Skin of body (tissue), 2 donors: ENCODE measurements around the gene ZNF784. TPM values are rescaled to one million over a fixed set of nuclear protein-coding genes. Genes with fewer than 3 reads are reported as not detected.
A peak's percentile ranks its signal among the peaks of the same experiment; 100 is the strongest.

Source experiments
- DNase-seq: peaks from one replicate; lab custom pipeline; 2025; lab: John Stamatoyannopoulos, UW
- total RNA-seq: library from RNA; depleted of rRNA; stranded (reverse); fragments of >200 nt; gene quantifications from one replicate; pipeline ENCODE4 v1.2.3, GENCODE V29; 2014

Gene ZNF784
- total RNA-seq, 1 donor from 2014 or later, result 3.2 TPM

DNA sequence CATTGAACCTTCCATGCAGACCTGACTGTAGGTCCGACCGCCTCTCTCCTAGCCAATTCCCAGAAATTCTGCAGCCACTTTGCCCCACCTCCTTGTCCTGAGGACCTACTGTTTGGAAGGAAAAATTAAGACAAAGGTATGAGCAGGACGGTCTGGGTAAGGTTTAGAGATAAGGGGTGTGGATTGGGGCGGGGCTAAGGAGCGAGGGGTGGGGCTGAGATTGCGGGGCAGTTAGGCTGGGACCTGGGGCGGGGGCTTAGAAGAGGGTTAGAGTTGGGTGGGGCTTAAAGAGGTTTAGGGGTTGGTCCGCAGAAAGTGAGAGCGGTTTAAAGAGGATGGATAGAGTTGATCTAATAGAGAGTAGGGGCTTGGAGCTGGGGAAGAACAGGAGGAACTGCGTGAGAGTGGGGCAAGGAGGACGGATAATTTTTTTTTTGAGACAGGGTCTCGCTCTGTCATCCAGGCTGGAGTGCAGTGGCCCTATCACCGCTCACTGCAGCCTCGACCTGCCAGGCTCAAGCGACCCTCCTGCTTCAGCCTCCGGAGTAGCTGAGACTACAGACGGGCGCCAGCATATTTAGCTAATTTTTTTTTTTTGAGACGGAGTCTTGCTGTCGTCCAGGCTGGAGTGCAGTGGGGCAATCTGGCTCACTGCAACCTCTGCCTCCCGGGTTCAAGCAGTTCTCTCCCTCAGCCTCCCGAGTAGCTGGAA, 20.6 kb downstream of the ZNF784 start:
- no peak for DNase-seq

DNA sequence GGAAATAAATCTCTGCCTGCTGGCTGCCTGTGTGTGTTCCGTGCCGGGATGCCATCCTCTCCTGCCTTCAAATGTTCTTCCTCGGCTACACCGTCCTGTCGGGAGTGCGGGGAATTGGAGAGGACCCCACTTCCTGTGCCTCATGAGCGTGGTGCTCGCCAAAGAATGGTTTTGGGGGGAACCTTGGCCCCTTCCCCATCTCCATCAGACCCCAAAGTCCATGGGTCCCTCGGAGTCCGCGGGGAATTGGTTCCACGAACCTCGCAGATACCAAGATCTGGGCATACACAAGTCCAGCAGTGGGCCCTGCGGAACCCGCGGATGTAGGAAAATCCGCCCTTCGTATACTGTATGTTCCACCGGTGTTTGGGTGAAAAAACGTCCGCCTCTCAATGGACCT, 21.3 kb downstream of the ZNF784 start:
- no peak for DNase-seq

DNA sequence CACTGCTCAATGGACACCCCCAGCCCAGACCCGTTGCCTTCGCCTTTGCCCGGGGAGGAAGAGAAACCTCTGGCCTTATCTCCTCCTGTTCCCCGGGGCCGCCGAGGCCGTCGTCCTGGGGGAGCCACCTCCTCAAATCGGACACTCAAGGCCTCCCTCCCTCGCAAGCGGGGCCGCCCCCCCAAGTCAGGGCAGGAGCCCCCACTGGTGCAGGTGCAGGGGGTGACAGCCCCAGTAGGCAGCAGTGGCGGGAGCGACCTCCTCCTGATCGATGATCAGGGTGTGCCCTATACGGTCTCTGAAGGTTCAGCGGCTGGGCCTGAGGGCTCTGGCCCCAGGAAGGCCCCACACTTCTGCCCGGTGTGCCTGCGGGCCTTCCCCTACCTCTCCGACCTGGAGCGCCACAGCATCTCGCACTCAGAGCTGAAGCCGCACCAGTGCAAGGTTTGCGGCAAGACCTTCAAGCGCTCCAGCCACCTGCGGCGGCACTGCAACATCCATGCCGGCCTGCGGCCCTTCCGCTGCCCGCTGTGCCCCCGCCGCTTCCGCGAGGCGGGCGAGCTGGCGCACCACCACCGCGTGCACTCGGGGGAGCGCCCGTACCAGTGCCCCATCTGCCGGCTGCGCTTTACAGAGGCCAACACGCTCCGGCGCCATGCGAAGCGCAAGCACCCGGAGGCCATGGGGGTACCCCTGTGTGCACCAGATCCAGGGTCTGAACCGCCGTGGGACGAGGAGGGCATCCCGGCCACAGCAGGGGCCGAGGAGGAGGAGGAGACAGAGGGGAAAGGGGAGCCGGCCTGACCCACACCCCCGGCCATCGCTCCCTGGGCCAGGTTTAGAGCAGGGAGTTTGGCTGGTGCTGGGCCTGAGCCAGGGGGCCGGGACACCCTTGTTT, 22.0 kb downstream of the ZNF784 start:
- DNase-seq, result no peak

DNA sequence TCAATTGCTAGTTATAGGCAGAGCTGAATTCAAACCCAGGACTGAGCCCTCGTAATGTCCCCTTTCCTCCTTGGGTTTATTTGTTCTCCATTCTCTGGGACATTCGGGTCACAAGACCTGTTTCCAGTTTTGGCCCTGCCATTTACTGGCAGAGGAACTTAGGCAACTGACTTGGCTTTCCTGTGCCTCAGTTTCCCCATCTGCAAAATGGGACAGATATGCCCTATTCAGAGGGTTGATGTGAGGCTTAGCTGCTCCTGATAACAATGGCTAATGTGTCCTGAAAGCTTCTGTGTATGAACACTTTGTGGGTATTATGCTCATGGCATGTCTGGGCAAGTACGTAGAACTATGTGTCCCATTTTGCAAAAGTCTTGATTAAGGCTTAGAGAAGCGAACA, 23.3 kb downstream of the ZNF784 start:
- DNase-seq, result no peak

DNA sequence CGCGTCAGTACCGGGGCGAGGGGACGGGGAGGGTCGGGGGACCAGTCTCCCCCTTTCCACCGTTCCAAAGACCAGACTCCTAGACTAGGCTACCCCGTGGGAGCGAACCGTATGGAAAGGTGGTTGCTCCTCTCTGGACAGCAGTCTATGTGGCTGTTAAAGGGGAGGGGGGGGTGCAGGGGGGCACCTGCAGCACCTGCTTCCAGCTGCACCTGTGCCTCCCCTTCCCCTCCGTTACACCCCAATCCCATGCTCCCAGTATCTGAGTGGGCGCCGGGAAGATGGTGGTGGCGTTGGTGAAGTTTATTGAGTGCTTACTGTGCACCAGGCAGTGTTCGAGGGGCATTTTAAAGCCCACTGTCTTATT, 23.7 kb downstream of the ZNF784 start:
- DNase-seq, result peak; percentile 40

DNA sequence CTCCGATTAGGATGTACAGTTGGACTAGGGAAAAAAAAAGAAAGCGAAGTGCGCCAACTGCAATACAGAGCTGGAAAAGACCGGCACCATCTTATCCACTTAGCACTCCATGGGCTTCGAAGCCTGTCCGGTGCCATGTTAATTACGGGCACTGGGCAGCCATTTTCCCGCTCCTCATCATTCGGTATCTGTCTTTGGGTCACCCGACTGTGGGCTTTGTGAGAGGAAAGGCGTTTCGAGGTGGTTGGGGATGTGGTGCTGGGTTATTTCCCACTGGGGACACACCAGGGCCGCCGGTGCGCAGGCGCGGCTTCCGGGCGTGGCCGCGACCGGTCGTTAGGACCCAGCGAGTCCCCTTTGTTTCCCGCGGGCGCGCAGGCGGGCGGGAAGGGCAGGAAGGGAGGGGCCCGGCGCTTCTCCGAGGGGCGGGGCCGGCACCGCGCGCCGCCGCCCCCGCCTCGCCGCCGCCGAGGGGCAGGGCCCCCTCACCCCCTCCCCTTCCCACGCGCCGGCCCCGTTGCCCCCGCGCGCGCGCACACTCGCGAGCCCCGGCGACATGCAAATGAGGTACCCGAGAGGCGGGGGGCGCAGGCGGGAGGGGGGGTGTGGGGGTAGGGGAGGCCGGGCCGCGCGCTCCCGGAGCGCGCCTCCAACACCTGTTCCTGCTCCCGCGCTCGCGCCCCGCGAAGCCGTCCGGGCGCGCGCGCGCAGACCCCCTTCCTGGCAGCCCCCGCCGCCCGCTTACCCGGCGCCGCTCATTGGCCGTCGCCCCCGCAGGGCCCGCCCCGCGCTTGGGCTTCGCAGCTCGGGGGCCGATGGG, 24.3 kb downstream of the ZNF784 start, which contains the start of gene ZNF524:
Gene ZNF524, plus strand, starts transcription at position 447 of the 820 bp plus-strand sequence. CDS start 1,825 bp downstream, outside the sequence.
- DNase-seq, result peak; percentile 97

DNA sequence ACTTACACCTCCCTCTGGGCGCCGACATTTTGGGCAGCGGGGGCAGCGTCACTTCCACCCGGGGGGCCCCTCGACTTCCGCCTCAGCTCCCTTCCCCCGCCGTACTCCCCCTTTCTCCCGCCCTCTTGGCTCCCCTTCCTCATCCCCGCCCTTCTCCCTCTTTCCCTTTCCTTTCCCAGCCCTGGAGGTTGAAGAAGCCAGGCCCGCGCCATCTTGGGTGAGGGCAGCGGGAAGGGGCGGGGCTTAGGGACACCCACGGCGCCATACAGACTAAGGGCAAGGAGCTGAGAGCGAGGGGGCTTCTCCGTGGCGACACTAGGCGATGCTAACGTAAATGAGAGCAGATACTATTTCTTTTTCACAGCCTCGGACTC, 24.9 kb downstream of the ZNF784 start, which contains the start of gene FIZ1:
Gene FIZ1, minus strand, starts transcription at position 50 of the 374 bp plus-strand sequence. CDS start 1,652 bp downstream, outside the sequence.
- peak; percentile 99 for DNase-seq

DNA sequence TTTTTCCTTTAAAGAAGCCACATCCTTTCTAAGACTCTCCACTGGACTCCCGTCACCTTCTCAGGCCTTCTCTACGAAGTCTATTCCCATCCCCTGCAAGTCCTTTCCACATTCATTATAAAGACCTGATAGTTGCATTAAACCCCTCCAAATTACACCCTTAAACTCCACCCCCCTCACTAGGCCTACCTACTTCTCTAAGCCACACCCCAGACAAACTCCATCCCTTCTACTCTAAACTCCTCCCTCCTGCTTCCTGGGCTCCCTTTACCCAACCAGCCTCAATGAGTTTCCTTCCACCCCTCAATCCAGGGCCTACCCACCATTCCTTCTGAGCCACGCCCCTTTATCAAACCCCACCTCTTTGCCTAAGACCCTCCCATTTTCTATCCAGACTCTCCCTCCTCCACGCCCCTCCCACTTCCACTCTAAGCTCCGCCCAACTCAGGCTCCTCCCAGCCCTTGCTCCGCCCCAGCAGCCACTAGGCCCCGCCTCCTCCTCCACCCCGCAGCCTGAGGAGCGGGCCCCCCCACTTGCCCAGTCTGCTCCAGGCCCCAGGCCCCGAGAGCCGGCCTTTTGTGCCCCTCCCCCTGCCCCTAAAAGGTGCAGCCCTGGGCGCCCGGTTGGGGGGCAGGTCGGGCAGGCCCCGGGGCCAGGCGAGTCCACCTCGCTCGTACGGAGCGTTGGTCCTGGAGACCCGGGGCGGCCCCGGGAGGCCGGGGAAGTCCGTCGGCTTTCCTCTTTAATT, 25.5 kb downstream of the ZNF784 start:
- DNase-seq, result peak; percentile 93

DNA sequence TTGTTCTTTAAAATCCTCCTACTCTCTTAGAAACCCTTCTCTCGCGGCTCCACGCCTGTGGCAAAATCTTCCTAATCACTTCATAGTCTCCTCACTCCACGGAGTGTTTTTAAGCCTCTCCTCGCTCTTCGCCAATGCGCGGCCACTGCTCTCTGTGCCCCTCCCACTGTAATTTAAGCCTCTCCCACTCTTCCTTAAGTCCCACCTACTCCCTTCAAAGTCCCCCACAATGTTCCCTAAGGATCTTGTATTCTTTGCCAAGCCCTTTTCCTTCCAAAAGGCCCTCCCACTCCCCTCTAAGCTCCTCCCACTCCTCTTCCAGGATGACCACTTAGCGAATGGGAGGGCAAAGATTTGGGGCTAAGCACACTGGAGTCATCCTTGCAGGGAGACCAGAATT, 26.3 kb downstream of the ZNF784 start:
- no peak for DNase-seq

DNA sequence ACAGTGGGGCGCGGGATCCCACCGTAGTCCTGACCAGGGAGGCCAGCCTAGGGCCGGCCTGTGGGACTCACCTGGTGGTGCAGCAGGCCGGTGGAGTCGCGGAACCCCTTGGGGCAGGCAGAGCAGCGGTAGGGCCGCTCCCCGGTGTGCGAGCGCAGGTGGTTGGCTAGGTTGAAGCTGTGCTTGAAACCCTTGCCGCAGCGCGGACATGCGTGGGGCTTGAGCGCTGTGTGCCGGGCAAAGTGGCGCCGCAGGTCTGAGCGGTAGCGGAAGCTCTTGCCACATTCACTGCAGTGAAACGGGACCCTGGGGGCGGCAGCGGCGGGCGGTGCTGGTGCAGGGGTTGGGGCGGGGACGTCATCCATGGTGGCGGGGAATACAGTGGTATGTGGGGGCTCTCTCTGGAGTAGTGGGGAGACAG, 26.9 kb downstream of the ZNF784 start:
- DNase-seq, result no peak

DNA sequence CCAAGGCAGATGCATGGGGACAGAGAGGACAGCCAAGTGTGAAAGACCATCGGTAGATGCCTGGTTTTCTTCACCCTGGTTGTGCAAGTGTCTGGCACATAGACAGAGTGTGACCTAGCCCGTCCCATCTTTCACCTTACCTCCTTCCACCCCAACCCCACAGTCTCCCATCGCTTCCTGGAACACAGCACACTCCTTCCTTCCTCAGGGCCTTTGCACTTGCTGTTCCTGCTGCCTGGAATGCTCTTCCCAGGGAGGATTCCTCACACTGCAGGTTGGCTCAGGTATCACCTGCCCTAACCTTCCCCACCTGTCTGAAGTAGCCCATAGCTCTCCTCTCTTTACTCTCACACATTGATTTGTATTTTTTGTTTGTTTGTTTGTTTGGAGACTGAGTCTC, 28.1 kb downstream of the ZNF784 start:
- no peak for DNase-seq

DNA sequence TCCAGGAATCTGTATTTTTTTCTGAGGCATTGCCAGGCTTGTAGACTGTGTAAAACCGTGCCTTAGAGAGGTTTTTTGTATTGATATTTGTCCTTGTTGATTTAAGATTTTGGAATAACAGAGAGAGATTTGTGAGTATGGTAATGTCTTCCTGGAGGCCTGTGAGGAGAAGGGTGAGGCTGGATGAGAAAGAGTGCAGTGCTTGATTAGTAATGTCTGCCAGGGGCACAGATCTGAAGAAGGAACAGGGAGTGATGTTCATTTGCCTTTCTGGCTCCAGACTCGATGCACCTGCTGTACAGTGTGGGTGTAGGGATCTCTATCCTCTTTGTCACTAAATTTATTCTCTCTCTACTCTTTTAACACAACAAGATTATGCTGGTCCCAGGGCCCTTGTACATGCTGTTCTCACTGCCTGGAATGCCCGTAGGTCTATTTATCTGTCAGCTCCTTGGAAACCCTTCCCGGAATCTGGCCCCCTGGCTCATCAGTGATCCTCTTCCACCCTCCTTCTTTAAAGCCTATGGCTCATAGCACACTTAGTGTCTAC, 29.3 kb downstream of the ZNF784 start:
- no peak for DNase-seq

DNA sequence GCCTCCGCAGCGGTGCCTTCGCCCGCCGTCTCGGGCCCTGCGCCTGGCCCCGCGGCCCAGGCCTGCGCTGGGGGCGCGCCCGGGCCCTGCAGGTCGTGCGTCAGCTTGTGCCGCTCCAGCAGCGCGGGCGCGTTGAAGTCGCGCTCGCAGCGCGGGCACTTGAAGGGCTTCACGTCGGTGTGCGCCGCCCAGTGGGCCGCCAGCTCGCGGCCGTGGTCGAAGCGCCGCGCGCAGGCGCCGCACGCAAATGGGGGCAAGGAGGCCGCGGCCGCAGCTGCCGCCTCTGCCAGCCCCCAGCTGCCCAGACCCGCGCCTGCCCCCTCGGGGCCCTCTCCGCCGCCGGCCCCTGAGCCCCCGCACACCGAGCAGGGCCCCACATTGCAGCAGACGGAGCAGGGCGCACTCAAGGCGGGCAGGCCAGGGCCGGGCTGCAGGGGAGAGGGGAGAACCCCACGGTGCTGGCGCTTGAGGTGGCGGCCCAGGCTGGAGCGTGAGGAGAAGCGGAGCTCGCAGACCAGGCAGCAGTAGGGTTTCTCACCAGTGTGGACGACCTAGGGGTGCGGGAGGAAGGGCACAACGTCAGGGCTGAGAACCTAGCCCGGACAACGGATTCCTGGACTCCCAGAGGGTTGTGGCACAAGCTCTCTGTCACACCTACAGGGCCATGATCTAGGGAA, 31.1 kb downstream of the ZNF784 start:
- DNase-seq, result no peak

DNA sequence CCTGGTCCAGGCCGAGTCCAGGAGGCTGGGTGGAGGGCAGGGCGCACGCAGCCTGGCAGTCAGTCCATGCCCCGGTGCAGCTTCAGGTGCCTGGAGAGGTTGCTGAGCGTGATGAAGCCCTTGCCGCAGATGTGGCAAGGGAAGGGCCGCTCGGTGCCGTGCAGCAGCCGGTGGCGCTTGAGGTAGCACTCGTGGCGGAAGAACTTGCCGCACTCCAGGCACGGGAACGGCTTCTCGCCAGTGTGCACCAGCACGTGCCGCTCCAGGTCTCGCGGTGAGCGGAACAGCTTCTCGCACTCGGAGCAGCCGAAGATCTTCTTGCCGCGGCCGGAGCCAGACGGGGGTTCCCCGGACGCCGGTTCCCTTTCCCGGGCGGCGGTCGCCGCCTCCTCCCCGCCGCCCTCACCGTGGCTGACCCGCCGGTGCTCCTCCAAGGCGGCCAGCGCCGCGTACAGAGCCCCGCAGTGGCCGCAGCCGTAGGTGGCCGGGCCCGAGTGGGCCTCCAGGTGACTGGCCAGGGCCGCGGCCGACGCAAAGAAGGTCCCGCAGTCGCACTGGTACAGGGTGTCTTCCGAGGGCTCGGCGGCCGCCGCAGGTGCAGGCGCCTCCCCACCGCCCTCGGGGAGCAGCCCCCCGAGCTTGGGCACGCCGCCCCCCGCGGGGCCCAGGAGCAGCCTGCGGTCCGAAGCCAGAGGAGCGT, 31.8 kb downstream of the ZNF784 start:
- DNase-seq, result no peak

DNA sequence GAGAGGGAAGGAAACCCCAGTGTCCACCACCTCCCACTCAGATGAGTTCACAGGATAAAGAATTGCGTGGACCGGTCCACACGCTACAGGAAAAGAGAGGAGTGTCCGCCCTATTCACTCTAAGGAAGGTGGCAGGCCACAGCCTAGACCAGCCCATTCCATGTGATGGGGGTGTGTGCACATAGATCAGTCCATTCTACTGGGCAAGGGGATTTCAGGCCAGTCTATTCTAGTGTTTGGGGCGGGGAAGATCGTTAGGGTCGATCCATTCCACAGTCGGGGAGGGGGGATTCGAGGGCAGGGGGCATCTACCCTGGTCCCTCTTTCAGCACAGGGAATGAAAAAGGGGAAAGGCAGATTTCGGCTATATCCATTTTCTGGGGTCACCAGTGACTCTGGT, 32.8 kb downstream of the ZNF784 start:
- no peak for DNase-seq

DNA sequence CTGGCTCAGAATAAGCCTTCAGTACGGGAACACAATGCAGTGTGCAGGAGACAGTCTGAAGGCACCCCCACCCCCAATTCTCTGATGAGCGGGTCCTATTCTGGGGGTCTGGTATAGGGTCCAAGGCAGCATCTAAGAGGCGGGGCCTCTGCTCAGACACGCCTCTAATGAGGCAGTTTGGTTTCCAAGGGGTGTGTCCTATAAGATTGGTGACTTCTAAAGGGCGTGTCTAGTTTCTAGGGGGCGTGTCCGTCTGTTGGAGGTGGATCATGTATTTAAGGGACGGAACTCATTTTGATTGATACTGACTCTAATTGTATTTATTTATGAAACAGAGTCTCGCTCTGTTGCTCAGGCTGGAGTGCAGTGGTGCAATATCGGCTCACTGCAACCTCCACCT, 33.7 kb downstream of the ZNF784 start:
- no peak for DNase-seq

DNA sequence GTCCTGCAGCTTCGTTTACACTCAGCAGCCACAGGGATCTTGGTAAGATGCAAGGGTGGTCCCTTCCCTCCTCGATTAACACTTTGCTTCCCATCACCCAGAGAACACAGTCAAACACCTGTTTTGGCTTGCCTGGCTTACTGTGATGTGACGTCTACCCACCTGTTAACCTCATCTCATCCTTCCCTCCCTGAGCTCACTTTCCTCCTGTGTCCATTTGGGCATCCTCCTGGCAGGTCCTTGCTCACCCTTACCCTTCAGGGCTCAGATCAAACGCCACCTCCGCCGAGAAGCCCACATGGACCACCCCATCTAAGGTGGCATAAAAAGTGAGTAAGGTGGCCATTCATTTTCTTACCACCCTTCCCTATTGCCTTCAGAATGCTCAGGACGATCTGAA, 34.3 kb downstream of the ZNF784 start:
- DNase-seq, result no peak

DNA sequence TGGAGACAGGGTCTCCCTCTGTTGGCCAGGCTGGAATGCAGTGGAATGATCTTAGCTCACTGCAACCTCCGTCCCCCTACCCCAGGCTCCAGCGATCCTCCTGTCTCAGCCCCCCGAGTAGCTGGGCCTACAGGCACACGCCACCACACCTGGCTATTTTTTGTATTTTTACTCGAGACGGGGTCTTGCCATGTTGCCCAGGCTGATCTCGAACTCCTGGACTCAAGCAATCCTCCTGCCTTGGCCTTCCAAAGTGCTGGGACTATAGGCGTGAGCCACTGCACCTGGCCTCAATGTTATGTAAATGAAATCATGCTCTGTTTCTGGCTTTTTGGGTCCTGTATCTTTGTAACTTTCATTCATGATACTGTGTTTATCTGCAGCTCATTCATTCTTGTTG, 35.6 kb downstream of the ZNF784 start:
- DNase-seq, result no peak

DNA sequence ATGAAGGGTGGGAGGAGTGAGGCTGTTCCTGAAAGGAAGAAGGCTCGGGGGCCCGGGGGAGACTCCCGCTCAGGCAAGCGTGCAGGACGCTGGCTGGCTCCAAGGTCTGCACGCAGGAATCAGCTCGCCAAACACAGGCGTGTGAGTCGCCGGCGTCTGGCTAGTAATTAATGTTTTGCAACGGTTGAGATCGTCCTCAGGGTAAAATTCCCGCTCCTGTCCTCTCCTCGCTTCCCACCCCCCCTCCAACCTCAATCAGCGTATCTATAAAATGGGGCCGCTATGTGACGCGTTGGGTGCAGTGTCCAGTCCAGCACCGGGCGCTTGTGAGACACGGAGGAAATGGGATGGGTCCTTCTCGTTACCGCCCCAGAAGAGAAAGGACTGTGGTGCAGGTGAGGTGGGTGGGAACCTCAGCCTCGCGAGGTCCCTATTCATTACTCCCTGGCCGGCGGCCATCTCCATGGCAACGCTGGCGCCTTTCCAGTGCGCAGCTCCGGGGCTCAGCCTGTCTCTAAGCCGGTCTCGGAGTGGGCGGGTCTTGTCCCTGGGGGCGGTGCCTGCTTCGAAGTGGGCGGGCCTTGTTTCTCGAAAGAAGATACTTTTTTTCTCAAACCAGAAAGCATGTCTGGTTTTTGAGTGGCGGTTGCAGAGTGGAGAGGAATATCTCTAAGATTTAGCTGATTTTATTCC, 37.2 kb downstream of the ZNF784 start:
- peak; percentile 63 for DNase-seq
